ENCODE data around the gene USP36.

- TF ChIP-seq CTCF (IDR thresholded peaks at IDR 0.05) (no peak), POLR2A (IDR thresholded peaks at IDR 0.05) (no peak), POLR2AphosphoS5 (IDR thresholded peaks at IDR 0.05) (no peak), EP300 (IDR thresholded peaks at IDR 0.05) (no peak)
Observed at GRCh38 chr17:78870621-78871020, 30.0 kb upstream of the USP36 start.
